CD4-positive, alpha-beta memory T cell (primary cell): ENCODE data around the gene PLXNA4. TPM values are rescaled to one million over a fixed set of nuclear protein-coding genes. Genes with fewer than 3 reads are reported as not detected.
"Not testable (repeated sequence)": the region's sequence is repeated elsewhere in the genome, so short reads cannot be mapped to it uniquely, and the experiment has no call there.

ENCODE experiments used
- CTCF ChIA-PET: fragments of 350-600 bp; sonication (Branson Sonifier 250); formaldehyde crosslinking; loops from one replicate; lab custom pipeline; 2021; ENCODE audit warnings: inconsistent platforms; ENCODE audit not compliant: partially characterized antibody; lab: Charles Lee
- POLR2A ChIA-PET: fragments of 350-600 bp; sonication (Branson Sonifier 250); formaldehyde crosslinking; loops from one replicate; lab custom pipeline; 2021; ENCODE audit not compliant: partially characterized antibody; lab: Charles Lee
- DNase-seq, 5 donors: peaks; one replicate each; pipeline versions ENCODE4 v3.0.0 to v3.0.0-alpha.2; 2020 to 2022; ENCODE audit warnings: mixed read lengths in 1 of 5
- H3K27ac ChIP-seq: one replicate; pipeline ENCODE4 v1.7.0; 2013; ENCODE audit warnings: low read depth, low read length
- H3K27me3 ChIP-seq: 2 replicates; pipeline ENCODE4 v1.7.0; 2013; ENCODE audit warnings: mild to moderate bottlenecking, low read length, moderate library complexity; ENCODE audit not compliant: insufficient read depth
- H3K36me3 ChIP-seq: 2 replicates; pipeline ENCODE4 v1.7.0; 2013; ENCODE audit warnings: mild to moderate bottlenecking, low read length, moderate library complexity; ENCODE audit not compliant: insufficient read depth
- H3K4me1 ChIP-seq: 2 replicates; pipeline ENCODE4 v1.7.0; 2013; ENCODE audit warnings: mild to moderate bottlenecking, low read length, moderate library complexity; ENCODE audit not compliant: insufficient read depth
- H3K4me3 ChIP-seq, 2 donors: one replicate each; pipeline ENCODE4 v1.7.0; 2013; ENCODE audit warnings: low read length in 2 of 2, mild to moderate bottlenecking in 1 of 2
- H3K9me3 ChIP-seq, 2 donors: one replicate each; pipeline ENCODE4 v1.7.0; 2013; ENCODE audit warnings: low read length in 2 of 2, control low read depth in 1 of 2; ENCODE audit not compliant: control insufficient read depth in 1 of 2
- H3K27ac Mint-ChIP-seq, 7 donors: one replicate each; pipeline ENCODE4 v1.8.0; 2020 to 2021; ENCODE audit warnings: mixed read lengths in 7 of 7, mild to moderate bottlenecking in 6 of 7, inconsistent platforms in 3 of 7, moderate library complexity in 3 of 7
- H3K27me3 Mint-ChIP-seq, 2 donors: one replicate each; pipeline ENCODE4 v1.8.0; 2020 to 2021; ENCODE audit warnings: mixed read lengths in 2 of 2
- H3K36me3 Mint-ChIP-seq, 2 donors: one replicate each; pipeline ENCODE4 v1.8.0; 2020 to 2021; ENCODE audit warnings: mixed read lengths in 2 of 2, inconsistent platforms in 1 of 2, mild to moderate bottlenecking in 1 of 2
- H3K4me1 Mint-ChIP-seq, 4 donors: one replicate each; pipeline ENCODE4 v1.8.0; 2020 to 2021; ENCODE audit warnings: mixed read lengths in 4 of 4, mild to moderate bottlenecking in 1 of 4
- H3K4me3 Mint-ChIP-seq, 8 donors: one replicate each; pipeline ENCODE4 v1.8.0; 2020 to 2021; ENCODE audit warnings: mixed read lengths in 8 of 8, mild to moderate bottlenecking in 7 of 8, moderate library complexity in 6 of 8, inconsistent platforms in 3 of 8
- H3K9me3 Mint-ChIP-seq, 8 donors: one replicate each; pipeline ENCODE4 v1.8.0; 2020 to 2021; ENCODE audit warnings: mixed read lengths in 8 of 8, mild to moderate bottlenecking in 5 of 8, inconsistent platforms in 3 of 8, moderate library complexity in 1 of 8
- intact Hi-C: fragments of 100-400 bp; cut with micrococcal nuclease; formaldehyde crosslinking; loops from one replicate; pipeline ENCODE4 v1.15.1; 2023
- polyA plus RNA-seq, 2 donors: library from polyadenylated mRNA; unstranded; fragments of 300-500 nt; fragmentation: Illumina TruSeq; gene quantifications; one replicate each; pipeline ENCODE4 v1.2.3, GENCODE V29; 2021
- total RNA-seq, 2 experiments: library from RNA; stranded (reverse); gene quantifications; one replicate each; pipeline ENCODE4 v1.2.3, GENCODE V29; 2021

The PLXNA4 gene
- total and polyA plus RNA-seq, 4 experiments from 2014 or later, result 0.06 to 0.94 (median 0.58) TPM

DNA sequence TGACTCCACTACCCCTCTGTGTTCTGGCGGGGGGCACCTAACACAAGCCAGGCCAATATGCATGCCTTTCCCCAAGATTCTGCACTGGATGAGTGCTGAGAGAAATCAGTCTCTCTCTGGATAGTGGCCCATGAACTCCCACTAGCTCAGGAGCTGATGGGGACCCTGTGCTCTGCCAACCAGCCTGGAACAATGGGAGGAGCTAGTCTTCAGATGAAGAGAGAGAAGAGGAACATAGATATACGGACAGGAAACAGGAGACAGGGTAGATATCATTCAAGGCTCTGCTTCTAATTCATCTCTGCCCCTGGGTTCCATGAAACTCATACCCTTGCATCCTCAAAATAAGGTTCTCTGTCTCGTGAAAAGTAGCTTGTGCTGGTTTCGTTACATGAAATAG lies 27.9 kb upstream of the PLXNA4 start:
- Mint-ChIP-seq H3K27me3 (peaks cover 4 to 13% of the 10 kb centered on the region in 2 donors), H3K27ac (no peak overlapping the region), H3K36me3 (no peaks in the 10 kb centered on the region), H3K4me3 (no peak overlapping the region), H3K4me1 (no peaks in the 10 kb centered on the region), H3K9me3 (no peaks in the 10 kb centered on the region)
- Histone ChIP-seq H3K27me3 (peaks cover 4% of the 10 kb centered on the region), H3K4me3 (no peak overlapping the region), H3K4me1 (no peaks in the 10 kb centered on the region), H3K27ac (no peak overlapping the region), H3K9me3 (no peaks in the 10 kb centered on the region), H3K36me3 (no peaks in the 10 kb centered on the region)
- intact Hi-C loops, result no loop called here
- ChIA-PET CTCF (no interaction called here), POLR2A (no interaction called here)
- DNase-seq, result no peak

DNA sequence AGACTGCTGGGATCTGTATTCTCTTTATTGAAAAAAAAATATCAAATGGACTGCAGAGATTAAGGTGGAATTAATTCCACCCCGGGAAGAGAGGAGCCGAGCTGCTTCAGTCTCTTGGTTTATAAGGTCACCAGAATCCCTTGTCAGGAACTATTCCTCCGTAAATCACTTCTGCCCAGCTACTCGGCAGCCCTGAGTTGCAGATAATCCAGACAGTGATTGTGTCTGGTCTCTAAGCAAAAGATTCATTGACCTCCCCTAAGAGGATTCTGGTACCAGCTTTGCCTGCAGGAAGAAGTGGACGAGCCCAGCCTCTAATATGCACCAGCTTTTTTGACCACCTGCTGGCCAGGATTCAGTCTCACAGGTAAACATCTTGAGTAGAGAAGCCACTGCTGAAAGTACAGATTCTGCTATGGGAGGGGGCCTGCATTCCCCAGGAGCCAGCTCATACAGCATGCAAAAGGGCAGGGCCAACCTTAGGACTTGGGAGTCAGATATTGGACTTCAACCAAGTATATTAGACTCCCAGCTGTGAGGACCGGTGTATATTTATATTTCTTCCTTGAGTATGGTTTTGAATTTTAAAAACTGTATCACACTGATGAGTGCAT lies 27.1 kb upstream of the PLXNA4 start:
- Histone ChIP-seq H3K4me3 (no peak overlapping the region), H3K36me3 (no peaks in the 10 kb centered on the region), H3K27me3 (peaks cover 4% of the 10 kb centered on the region), H3K27ac (no peak overlapping the region), H3K9me3 (no peaks in the 10 kb centered on the region), H3K4me1 (no peaks in the 10 kb centered on the region)
- no peaks in the 10 kb centered on the region for H3K4me1 Mint-ChIP-seq
- intact Hi-C loops, result no loop called here
- no peak for DNase-seq
- H3K27me3 Mint-ChIP-seq, result peaks cover 5 to 13% of the 10 kb centered on the region in 2 donors
- H3K4me3 Mint-ChIP-seq, result no peak overlapping the region
- no peak overlapping the region for H3K27ac Mint-ChIP-seq
- no peaks in the 10 kb centered on the region for H3K36me3 Mint-ChIP-seq
- H3K9me3 Mint-ChIP-seq, result no peaks in the 10 kb centered on the region
- CTCF ChIA-PET, result no interaction called here
- POLR2A ChIA-PET, result no interaction called here

DNA sequence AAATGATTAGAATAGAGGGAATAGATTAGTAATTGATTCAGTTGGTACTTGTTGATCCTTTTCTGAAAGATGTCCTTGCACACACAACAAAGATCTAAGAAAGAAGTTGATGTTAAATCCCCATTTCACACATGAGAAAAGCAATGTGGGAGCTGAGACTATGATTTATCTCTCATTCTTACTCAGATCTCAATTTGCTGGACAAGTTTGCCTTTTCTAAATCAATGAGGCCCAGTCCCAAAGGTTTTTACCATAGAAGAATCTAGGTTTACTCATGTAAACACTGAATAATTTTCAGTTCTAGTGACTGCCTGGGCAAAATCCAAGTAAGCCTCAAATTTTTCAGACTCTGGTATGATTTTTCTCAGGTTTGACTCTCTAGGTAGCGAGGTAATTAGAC lies 25.5 kb upstream of the PLXNA4 start:
- H3K9me3 Mint-ChIP-seq, result no peaks in the 10 kb centered on the region
- ChIA-PET POLR2A (no interaction called here), CTCF (no interaction called here)
- no peaks in the 10 kb centered on the region for H3K36me3 ChIP-seq
- no peaks in the 10 kb centered on the region for H3K4me1 ChIP-seq
- intact Hi-C loops, result no loop called here
- H3K27ac Mint-ChIP-seq, result no peak overlapping the region
- H3K4me3 Mint-ChIP-seq, result no peak overlapping the region
- H3K36me3 Mint-ChIP-seq, result no peaks in the 10 kb centered on the region
- no peak overlapping the region for H3K27ac ChIP-seq
- H3K9me3 ChIP-seq, result no peaks in the 10 kb centered on the region
- DNase-seq, result no peak
- peaks cover 5 to 18% of the 10 kb centered on the region in 2 donors for H3K27me3 Mint-ChIP-seq
- H3K4me1 Mint-ChIP-seq, result no peaks in the 10 kb centered on the region
- peaks cover 4% of the 10 kb centered on the region for H3K27me3 ChIP-seq
- no peak overlapping the region for H3K4me3 ChIP-seq

DNA sequence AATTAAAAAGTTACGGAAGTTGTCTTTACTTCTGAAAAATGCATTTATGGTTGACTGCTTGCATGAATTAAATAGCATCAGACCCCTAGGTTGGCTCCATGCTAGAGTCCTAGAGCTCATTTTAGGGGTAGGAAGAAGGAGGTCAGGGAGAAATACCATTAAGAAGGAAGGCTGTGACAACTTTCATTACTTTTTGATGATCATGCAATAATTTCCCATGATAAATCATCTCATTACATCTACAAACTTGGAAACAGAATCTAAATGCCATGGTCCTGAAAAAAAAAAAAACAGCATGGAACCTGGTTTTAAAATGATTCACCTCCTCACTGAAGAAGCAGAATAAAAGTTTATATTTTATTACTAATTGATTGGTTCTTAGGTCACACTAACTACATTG lies 20.3 kb upstream of the PLXNA4 start:
- no peak overlapping the region for H3K27ac Mint-ChIP-seq
- H3K4me1 Mint-ChIP-seq, result no peaks in the 10 kb centered on the region
- peaks cover 0 to 2% (median 0%) of the 10 kb centered on the region in 8 donors for H3K9me3 Mint-ChIP-seq
- DNase-seq, result no peak
- POLR2A ChIA-PET, result no interaction called here
- peaks cover 2 to 14% of the 10 kb centered on the region in 2 donors for H3K27me3 Mint-ChIP-seq
- no peak overlapping the region for H3K4me3 ChIP-seq
- H3K36me3 Mint-ChIP-seq, result no peaks in the 10 kb centered on the region
- peaks cover 3% of the 10 kb centered on the region for H3K27me3 ChIP-seq
- no peak overlapping the region for H3K4me3 Mint-ChIP-seq
- H3K36me3 ChIP-seq, result no peaks in the 10 kb centered on the region
- no peaks in the 10 kb centered on the region for H3K9me3 ChIP-seq
- H3K27ac ChIP-seq, result no peak overlapping the region
- intact Hi-C loops, result no loop called here
- no peaks in the 10 kb centered on the region for H3K4me1 ChIP-seq
- CTCF ChIA-PET, result no interaction called here

DNA sequence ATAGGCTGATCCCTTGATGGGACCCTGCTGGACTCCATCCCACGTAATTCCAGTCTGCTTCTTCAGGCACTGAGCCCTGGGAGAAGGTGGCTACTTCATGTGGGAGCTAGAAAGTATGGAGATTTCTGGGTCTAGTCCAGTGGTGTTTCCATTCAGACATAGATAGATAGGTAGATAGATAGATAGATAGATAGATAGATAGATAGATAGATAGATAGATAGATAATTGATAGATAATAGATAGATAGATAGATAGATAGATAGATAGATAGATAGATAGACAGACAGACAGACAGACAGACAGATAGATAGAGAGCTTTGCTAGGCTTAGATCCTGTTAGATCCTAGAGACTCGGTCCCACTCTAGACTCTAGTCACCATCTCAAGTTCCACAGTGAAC lies 18.5 kb upstream of the PLXNA4 start:
- H3K27me3 Mint-ChIP-seq, H3K27me3 ChIP-seq, H3K4me1 Mint-ChIP-seq, DNase-seq, H3K4me3 ChIP-seq, H3K4me1 ChIP-seq, H3K36me3 Mint-ChIP-seq, H3K27ac ChIP-seq, H3K9me3 Mint-ChIP-seq, H3K36me3 ChIP-seq, H3K9me3 ChIP-seq, POLR2A ChIA-PET, intact Hi-C loops, H3K4me3 Mint-ChIP-seq, H3K27ac Mint-ChIP-seq: not testable (repeated sequence)
- CTCF ChIA-PET, result interaction anchor here (0.6 to 1.1 kb wide), 2 partner anchors 13 to 274 kb away, joined by 3 read pairs; no protein-coding TSS in a partner anchor

DNA sequence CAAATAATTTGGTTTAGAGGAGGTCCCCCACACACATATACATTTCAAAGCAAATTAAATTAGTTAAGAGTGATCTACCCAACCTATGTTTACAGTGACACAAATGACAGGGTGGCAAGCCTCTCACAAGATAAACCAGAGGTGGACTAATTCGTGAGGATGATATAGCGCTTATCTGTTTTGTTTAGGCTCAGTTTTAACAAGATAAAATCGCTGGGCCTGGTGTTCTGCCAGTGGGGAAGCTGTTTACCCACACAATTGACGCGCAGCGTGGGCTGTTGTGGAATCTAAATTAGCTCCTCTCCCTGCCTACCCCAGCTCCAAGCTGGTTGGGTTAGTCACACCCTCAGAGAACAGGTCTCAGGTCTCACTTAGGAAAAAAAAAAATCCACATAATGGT lies 16.7 kb upstream of the PLXNA4 start:
- Mint-ChIP-seq H3K4me3 (no peak overlapping the region), H3K4me1 (no peaks in the 10 kb centered on the region), H3K9me3 (peaks cover 0 to 2% (median 0%) of the 10 kb centered on the region in 8 donors), H3K27me3 (peaks cover 0 to 12% of the 10 kb centered on the region in 2 donors), H3K27ac (no peak overlapping the region), H3K36me3 (no peaks in the 10 kb centered on the region)
- POLR2A ChIA-PET, result no interaction called here
- no peak overlapping the region for H3K27ac ChIP-seq
- H3K4me1 ChIP-seq, result no peaks in the 10 kb centered on the region
- H3K4me3 ChIP-seq, result no peak overlapping the region
- H3K27me3 ChIP-seq, result no peaks in the 10 kb centered on the region
- CTCF ChIA-PET, result interaction anchor here (0.9 kb wide), 1 partner anchor 9 kb away, joined by 3 read pairs; no protein-coding TSS in a partner anchor
- no peak for DNase-seq
- intact Hi-C loops, result no loop called here
- H3K9me3 ChIP-seq, result no peaks in the 10 kb centered on the region
- no peaks in the 10 kb centered on the region for H3K36me3 ChIP-seq

DNA sequence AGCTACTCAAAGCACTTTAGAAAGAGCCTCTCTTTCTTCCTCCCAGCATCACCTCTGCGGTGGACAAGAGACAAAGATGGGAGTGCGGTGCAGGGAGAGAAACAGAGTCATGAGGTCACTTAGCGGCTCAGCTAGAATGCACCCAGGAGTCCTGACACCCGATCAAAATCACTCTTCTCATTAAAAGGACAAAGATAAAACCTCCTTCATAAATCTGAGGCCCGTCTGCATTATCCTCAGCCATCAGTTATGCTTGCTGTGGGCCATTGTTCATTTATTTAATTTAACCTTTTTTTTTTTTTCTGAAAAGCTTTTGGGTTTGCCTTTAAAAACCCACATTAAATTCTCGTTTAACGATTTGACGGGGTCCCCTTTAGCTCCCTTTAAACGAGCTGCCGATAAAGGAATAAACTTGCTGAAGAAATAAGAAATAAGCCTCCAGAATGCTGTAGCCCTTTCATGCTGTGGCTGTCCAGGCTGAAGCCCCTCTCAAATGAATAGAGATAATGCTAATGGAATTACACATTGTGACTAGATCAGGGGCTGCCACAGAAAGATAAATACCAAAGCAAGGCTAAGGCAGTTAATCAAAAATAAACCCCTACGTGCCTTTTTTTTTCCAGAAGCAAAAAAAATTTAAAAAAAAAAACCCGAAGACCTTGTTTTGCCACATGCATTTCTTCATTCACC lies 16.1 kb upstream of the PLXNA4 start:
- no peak overlapping the region for H3K4me3 ChIP-seq
- H3K9me3 ChIP-seq, result no peaks in the 10 kb centered on the region
- H3K4me3 Mint-ChIP-seq, result no peak overlapping the region
- peaks cover 0 to 2% (median 0%) of the 10 kb centered on the region in 8 donors for H3K9me3 Mint-ChIP-seq
- no peaks in the 10 kb centered on the region for H3K4me1 Mint-ChIP-seq
- ChIA-PET CTCF (interaction anchor here (0.9 kb wide), 1 partner anchor 9 kb away, joined by 3 read pairs; no protein-coding TSS in a partner anchor), POLR2A (no interaction called here)
- no peaks in the 10 kb centered on the region for H3K4me1 ChIP-seq
- H3K27ac Mint-ChIP-seq, result no peak overlapping the region
- DNase-seq, result no peak
- intact Hi-C loops, result no loop called here
- peaks cover 3 to 11% of the 10 kb centered on the region in 2 donors for H3K27me3 Mint-ChIP-seq
- no peak overlapping the region for H3K27ac ChIP-seq
- no peaks in the 10 kb centered on the region for H3K36me3 Mint-ChIP-seq
- H3K27me3 ChIP-seq, result no peaks in the 10 kb centered on the region
- no peaks in the 10 kb centered on the region for H3K36me3 ChIP-seq
